ENCODE measurements around the gene ARID4B. TPM values are rescaled to one million over a fixed set of nuclear protein-coding genes. Genes with fewer than 3 reads are reported as not detected.

Gene ARID4B
- total and polyA plus RNA-seq, 8 donors: 29.0 to 57.9 (median 49.9) TPM

DNA sequence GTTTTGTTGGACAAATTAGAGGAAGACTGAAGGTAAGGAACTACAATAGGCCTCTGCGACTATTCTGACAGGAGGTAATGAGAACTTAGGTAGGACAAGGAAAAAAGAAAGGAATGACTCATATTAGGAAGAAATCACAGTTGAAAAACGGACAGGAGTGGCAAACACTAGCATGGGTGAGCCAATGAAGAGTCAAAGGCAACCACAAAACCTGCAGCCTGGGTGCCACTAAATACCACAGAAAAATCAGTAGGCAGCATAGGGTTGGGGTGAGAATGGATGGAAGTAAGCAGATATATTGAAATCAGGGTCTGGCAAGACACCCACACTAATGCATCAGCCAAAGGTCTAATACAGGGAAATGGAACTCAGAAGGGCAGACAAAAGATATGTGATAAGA lies 176.9 kb downstream of the ARID4B start:
- Histone ChIP-seq H3K4me3 (no peak overlapping the region), H3K27ac (no peak overlapping the region), H3K9me3 (no peaks in the 10 kb centered on the region), H3K27me3 (no peaks in the 10 kb centered on the region), H3K36me3 (peaks cover 0 to 100% of the 10 kb centered on the region in 2 donors), H3K4me1 (no peaks in the 10 kb centered on the region)
- intact Hi-C loops (cut with DNase I): no loop called here
- ATAC-seq (no peak), DNase-seq (no peak)
- no peak for TF ChIP-seq CTCF (IDR thresholded peaks at IDR 0.05)

DNA sequence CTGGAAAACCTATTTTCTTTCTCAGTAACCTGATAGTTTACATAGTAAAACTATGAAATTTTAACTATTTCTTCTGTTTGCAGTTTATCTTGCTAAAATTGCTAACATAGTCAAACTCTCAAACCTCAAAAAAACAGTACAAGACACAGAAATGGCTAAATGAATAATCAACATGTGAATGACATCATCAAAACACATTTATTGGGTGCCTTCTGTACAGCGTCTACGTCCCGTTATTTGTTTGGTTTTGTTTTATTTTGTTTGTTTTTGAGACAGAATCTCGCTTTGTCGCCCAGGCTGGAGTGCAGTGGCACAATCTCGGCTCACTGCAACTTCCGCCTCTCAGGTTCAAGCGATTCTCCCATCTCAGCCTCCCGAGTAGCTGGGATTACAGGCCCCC lies 178.2 kb downstream of the ARID4B start:
- ATAC-seq (no peak), DNase-seq (no peak)
- H3K36me3 ChIP-seq: peaks cover 0 to 100% of the 10 kb centered on the region in 2 donors
- TF ChIP-seq CTCF (IDR thresholded peaks at IDR 0.05): no peak
- H3K4me3 ChIP-seq: no peak overlapping the region
- intact Hi-C loops (cut with DNase I): no loop called here
- no peaks in the 10 kb centered on the region for H3K4me1 ChIP-seq
- no peak overlapping the region for H3K27ac ChIP-seq
- no peaks in the 10 kb centered on the region for H3K9me3 ChIP-seq
- no peaks in the 10 kb centered on the region for H3K27me3 ChIP-seq

- Histone ChIP-seq H3K27ac (no peak overlapping the region), H3K4me3 (no peak overlapping the region), H3K4me1 (no peaks in the 10 kb centered on the region), H3K36me3 (peaks cover 0 to 100% of the 10 kb centered on the region in 2 donors), H3K27me3 (no peaks in the 10 kb centered on the region), H3K9me3 (no peaks in the 10 kb centered on the region)
- intact Hi-C loops (cut with DNase I): no loop called here
- no peak for TF ChIP-seq CTCF (IDR thresholded peaks at IDR 0.05)
- DNase-seq: no peak
- no peak for ATAC-seq
These were observed 180.7 kb downstream of the ARID4B start for GRCh38 chr1:235147269-235147668.

GRCh38 chr1:235145639-235146038 lies 182.3 kb downstream of the ARID4B start:
- intact Hi-C loops (cut with DNase I): no loop called here
- Histone ChIP-seq H3K4me3 (no peak overlapping the region), H3K4me1 (no peaks in the 10 kb centered on the region), H3K27me3 (no peaks in the 10 kb centered on the region), H3K36me3 (peaks cover 0 to 100% of the 10 kb centered on the region in 2 donors), H3K27ac (no peak overlapping the region), H3K9me3 (no peaks in the 10 kb centered on the region)
- DNase-seq (no peak), ATAC-seq (no peak)
- no peak for TF ChIP-seq CTCF (IDR thresholded peaks at IDR 0.05)

DNA sequence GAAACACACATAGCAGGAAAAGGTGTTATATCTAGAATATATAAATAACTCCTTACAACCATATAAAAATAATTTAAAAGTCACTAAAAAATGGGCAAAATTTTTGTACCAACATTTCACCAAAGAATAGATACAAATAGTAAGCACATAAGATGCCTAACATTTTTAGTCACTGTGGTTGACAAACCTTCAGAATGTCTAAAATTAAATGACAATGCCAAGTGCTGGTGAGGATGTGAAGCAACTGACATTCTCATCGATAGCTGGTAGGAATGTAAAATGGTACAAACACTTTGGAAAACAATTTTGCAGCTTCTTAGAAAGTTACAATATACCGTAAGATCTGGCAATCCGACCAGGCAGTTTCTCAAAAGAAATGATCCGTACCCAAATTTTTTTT lies 185.0 kb downstream of the ARID4B start:
- Histone ChIP-seq H3K4me3 (no peak overlapping the region), H3K9me3 (no peaks in the 10 kb centered on the region), H3K36me3 (peaks cover 0 to 98% of the 10 kb centered on the region in 2 donors), H3K27me3 (no peaks in the 10 kb centered on the region), H3K27ac (no peak overlapping the region), H3K4me1 (no peaks in the 10 kb centered on the region)
- intact Hi-C loops (cut with DNase I): no loop called here
- ATAC-seq (no peak), DNase-seq (no peak)
- no peak for TF ChIP-seq CTCF (IDR thresholded peaks at IDR 0.05)

Data from left lung (tissue), 10 donors.